ENCODE results near the gene GHRHR. TPM values are rescaled to one million over a fixed set of nuclear protein-coding genes. Genes with fewer than 3 reads are reported as not detected.

GHRHR gene
- polyA plus RNA-seq, 1 donor: 0.54 TPM

DNA sequence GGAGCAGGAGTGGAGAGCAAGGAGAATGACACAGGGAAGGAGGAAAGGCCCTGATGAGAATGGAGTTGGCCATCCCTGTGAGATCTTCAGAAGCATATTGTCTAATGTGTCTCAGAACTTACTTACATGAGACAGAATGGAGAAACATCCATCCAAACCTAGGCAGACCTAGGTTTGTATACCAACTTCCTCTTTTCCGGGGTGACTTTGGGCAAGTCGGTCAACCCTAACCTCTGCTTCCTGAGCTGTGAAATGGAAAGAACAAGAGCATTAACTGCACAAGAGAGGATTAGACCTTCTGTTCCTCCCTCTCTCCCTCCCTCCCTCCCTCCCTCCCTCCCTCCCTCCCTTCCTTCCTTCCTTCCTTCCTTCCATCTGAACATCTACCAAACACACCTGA lies 4.5 kb downstream of the GHRHR start:
- no peak for DNase-seq (ENCODE audit: low read depth)

- no peak for DNase-seq (ENCODE audit: low read depth)
These were observed 5.2 kb downstream of the GHRHR start for GRCh38 chr7:30968747-30969603.

DNA sequence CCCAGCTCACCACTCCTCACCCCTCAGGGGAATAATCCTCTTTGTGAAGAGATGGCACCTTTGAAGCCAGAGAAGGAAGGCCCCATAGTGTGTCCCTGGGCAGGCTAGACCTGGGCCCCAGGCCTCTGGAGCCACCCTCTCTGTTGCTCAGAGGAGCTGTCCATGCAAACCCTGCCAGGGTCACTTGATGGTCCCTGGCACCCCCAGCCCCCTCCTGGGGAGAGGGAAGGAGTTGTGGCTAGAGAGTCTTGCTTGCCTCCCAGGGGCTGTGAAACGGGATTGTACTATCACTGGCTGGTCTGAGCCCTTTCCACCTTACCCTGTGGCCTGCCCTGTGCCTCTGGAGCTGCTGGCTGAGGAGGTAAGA lies 5.8 kb downstream of the GHRHR start:
- DNase-seq (ENCODE audit: low read depth): no peak

DNA sequence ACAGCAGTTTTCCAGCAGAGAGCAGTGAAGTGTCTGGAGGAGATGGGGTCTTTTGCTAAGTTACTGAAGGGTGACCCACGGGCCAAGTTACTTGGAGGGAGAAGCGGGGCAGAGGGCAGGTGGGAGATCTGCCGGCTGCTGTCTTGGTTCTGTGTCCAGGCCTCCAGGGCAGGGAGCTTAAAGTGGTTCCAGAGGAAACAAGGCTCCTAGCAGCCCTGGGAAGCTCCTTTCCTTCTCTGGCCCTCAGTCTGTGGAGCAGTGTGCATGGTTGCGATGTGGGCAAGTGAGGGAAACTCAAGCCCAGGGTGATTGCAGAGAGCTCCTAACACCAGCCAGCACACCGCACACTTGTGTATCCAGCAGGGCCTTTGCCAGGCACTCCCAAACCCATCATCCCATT lies 6.3 kb downstream of the GHRHR start:
- no peak for DNase-seq (ENCODE audit: low read depth)

DNA sequence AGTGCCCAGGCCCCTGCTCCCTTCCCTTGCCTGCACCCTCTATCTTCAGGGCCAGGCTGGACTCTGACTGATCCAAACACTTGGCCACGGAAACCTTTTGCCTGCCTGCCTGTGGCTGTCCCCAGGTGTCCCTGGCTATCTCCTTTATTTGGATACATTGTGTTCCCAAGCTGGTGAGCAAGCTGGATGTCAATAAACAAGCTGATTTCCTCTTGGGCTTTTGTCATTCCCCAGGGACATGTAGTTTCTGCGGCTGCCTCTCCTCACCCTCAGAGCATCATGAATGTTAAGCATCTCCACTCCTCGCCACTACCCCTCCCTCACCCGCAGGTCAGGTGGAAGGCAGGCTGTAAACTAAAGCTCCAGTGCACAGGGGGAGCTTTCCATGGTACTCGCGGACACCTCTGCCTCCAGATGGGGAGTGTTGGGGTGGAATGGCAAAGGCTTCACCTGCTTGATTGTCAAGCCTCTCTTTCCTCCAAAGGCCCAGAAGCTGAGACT lies 6.9 kb downstream of the GHRHR start:
- no peak for DNase-seq (ENCODE audit: low read depth)

DNA sequence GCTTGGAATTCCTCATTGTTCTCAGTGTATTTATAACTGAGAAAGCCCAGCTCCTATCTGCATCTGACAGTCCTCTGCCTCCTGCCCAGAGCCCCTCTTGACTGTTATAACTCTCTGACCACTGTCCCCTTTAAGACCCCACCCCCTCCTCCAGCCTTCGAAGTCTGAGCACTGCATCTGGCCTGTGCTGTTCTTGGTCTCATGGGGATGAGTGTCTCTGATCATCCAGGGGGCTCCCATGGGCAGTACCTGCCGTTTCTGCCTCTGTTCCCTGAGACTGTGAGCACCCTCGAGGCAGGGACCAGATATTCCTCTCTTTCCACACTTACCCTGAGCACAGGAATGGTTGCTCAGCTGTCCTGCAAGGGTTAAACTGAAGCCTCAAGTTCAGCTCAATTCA lies 7.7 kb downstream of the GHRHR start:
- no peak for DNase-seq (ENCODE audit: low read depth)

DNA sequence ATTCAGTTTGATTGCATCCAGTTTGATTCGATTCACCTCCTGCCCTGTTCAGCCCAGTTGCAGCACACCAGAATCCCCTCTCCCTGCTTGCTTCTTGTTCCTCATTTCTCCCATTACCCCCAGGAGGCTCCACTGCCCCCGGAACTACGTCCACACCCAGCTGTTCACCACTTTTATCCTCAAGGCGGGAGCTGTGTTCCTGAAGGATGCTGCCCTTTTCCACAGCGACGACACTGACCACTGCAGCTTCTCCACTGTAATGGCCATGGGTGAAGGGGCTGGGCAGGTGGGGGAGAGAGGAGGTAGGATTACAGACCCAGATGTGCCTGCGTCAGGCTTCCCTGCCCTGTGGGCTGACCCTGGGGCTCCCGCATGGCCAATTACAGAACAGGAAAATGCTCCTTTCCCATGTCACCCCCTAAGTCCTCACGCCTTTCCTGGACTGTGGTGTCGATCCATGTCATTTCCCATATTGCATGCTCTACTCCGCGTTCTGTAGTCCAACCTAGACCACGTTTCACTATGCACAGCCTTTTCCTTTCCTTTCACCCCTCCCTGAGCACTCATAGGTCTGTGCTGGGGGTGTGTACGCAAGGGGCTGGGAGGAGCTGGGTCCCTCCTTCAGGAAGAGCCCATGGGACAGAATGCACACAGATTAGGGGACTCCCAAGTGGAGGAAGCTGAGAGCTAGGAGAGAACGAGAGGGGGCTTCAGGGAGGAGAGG lies 8.2 kb downstream of the GHRHR start:
- DNase-seq (ENCODE audit: low read depth): no peak

DNA sequence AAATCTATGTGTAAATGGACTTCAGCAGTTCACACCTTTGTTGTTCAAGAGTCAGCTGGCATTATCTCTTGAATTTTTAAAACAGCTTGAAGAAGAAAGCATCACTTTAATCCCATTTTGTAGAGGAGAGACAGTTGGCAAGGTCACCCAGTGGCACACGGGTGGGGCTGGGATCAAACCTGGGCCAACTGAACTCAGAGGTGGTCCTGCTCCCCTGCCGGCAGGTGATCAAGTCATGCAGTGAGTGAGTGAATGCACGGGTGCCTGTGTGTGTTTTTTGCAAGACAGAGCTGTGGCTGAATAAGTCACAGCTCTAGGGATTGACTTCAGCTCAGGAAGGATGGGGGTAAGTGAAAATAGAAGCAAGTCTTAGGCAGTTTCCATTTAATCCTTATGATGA lies 9.5 kb downstream of the GHRHR start:
- no peak for DNase-seq (ENCODE audit: low read depth)

GRCh38 chr7:30973791-30974604 lies 10.2 kb downstream of the GHRHR start:
- DNase-seq (ENCODE audit: low read depth): no peak

DNA sequence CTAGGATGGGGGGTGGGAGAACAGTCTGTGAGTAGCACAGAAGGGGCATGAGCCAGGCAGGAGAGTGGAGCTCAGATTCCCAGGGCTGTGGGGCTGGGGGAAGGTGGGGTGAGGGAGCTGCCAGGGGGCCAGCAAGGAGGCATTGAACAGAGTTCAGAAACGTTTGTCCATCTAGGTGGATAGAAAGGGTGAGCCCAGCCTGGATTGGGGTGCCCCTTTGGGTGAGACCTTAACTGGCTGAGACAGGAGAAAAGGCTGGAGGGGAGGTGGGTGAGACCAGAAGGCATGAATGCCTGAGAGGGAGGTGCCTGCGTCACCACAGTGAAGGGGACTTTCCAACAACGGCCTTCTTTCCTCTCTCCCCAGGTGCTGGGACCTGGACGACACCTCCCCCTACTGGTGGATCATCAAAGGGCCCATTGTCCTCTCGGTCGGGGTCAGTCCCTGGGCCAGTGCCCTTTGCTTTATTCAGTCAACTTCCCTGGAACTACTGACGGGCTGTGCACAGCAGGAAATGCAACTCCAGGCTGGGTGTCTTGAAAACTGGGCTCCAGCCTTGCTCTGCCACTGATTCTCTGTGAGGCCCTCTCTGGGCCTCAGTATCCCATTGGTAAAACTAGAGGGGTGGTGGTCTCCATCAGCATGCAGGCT lies 11.0 kb downstream of the GHRHR start:
- DNase-seq (ENCODE audit: low read depth): no peak

- no peak for DNase-seq (ENCODE audit: low read depth)
These were observed 11.6 kb downstream of the GHRHR start for GRCh38 chr7:30975256-30975899.

DNA sequence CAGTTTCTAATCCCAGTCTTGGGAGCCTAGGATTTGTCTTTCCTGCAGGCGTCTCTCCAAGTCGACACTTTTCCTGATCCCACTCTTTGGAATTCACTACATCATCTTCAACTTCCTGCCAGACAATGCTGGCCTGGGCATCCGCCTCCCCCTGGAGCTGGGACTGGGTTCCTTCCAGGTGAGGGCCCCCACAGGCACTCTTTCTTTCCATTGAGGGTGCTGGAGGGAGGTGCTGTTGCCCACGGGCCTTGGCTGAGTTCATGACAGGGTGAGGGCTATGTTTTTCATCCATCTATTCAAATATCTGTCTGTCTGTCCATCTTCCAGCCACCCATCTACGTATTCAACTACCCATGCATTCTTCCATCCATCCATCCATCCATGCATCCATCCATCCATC lies 12.6 kb downstream of the GHRHR start:
- no peak for DNase-seq (ENCODE audit: low read depth)

DNA sequence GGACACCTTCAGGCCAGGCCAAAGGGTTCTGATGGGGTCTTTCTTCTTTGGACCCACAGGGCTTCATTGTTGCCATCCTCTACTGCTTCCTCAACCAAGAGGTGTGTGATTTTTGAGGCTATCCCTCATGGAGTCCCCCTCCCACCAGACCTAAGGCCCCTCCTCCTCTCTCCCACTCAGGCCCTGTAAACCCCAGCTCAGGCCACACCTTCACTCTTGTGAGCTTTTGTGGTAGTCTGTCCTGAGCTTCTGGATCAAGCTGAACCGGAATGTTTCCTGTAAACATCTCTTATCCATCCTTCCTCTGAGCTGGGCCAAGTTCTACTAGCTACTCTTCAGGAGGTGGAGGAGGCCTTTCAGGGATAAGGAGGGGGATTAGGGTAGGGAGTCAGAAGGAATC lies 13.5 kb downstream of the GHRHR start:
- no peak for DNase-seq (ENCODE audit: low read depth)

DNA sequence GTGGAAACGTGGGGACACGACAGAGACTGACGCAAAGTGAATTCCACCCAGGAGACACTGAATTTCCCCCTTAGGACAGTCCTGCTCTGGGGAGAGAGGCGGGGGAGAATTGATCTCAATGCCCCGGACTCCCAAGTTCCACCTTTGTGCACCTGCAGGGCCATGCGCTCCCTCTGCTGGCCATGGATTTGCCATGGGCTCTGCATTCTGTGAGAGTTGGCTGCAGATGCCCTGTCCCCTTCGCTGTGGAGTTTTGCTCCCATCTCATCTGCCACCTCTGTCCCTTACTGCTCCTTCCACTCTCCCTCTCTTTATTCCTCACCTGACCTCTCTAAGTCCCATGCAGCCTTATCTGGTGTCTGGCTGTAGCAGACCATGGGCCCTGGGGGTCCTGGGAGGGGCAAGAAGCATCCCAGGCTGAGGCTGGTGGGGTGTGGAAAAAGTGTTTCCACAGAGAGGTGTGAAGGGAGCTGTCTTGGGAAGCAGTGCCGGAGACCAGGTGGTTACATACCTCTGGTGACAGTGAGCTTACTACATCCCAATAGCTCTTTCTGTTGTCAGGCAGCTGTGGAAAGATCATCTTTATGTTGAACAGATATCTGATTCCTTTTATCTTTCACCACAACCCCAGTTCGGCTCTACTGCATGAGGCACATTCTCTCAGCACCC lies 14.3 kb downstream of the GHRHR start:
- no peak for DNase-seq (ENCODE audit: low read depth)

GRCh38 chr7:30979027-30979426 lies 15.3 kb downstream of the GHRHR start:
- DNase-seq (ENCODE audit: low read depth): no peak

GRCh38 chr7:30980194-30980593 lies 16.4 kb downstream of the GHRHR start:
- DNase-seq (ENCODE audit: low read depth): no peak

DNA sequence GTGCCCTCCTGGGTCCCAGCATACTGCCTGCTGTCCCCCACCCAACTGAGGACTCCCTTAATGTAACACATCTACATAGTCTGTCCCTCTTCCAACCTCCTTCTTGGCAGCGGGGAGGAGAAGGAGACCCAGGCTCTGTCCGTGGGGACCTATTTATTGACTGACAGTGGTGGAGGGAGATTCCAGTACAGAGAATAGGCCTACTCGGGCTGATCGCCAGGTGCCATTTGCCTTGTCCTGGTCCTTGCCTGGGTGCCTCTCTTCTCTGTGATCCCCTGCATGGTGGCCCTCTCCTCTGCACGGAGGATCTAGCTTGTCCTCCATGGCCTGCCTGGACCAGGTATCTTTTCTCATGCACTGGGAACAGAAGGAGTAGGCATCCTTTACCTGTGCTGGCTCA lies 17.0 kb downstream of the GHRHR start:
- no peak for DNase-seq (ENCODE audit: low read depth)

DNA sequence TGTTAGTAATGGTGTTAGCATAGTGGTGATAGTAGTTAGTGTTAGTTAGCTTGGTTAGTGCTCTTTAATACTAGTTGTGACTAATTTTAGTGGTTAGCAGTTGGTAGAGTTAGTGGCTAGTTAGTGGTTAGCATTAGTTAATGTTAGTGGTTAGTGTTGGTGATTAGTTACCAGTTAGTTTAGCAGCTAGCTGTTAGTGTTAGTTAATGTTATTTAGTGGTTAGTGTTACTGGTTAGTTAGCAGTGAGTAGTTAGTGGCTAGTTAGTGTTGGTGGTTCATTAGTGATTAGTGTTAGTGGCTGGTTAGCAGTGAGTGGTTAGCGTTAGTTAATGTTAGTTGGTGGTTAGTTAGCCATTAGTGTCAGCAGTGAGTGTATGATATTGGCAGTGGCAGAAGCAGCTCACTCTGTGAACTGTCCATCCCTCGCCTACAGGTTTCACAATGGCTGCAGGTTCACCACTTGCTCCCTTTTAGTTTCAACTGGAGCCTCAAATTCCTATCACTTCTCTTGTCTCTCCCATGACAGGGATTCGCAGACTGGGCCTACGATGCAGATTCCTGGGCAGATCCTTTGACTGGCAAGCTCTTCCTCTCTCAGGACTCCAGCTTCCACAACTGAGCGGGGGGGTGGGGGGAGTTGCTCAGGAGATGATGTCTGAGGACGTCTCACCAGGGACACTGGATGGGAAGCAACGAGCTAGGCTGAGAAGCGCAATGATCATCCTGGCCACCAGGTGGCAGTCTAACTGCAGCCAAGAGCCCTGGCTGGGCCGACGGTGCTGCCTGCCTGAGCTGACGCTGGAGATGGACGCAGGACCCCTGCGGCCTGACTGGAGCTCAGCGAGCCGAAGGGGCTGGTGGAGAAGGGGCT lies 19.5 kb downstream of the GHRHR start:
- DNase-seq (ENCODE audit: low read depth): peak; percentile 72

- no peak for DNase-seq (ENCODE audit: low read depth)
These were observed 20.1 kb downstream of the GHRHR start for GRCh38 chr7:30983914-30984247.

Measured in forelimb muscle (tissue), 1 donor.